Raji (cell line): ENCODE measurements around the gene KIF24.

Source experiments
- POLR2A ChIP-seq: IDR thresholded peaks from 2 replicates; pipeline ENCODE4 v1.6.1; 2011; ENCODE audit warnings: low read depth, low read length, control low read depth; ENCODE audit not compliant: insufficient read depth

The KIF24 gene

GRCh38 chr9:34369636-34370035 is 40.6 kb upstream of the KIF24 start:
- TF ChIP-seq POLR2A = no peak

- TF ChIP-seq POLR2A = no peak
These were observed 37.3 kb upstream of the KIF24 start for GRCh38 chr9:34366365-34366764.

DNA sequence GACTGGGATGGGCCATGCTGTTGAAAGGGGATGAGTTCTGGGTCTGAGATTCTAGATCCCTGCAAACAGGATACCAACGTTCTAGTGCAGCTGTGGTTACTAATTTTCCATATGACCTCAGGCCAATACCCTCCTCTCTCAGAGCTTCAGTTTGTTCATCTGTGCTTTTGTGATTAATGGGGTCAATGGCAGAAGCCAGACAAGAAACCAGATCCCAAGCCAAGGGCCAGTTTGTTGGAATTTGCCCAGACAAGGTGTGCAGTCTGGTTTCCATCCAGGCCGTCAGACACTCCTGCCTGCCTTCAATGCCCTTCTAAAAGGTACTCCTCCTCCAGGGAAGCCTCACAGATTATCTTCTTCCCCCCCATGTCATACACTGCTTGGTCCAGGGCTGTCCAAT is 36.2 kb upstream of the KIF24 start:
- no peak for TF ChIP-seq POLR2A

DNA sequence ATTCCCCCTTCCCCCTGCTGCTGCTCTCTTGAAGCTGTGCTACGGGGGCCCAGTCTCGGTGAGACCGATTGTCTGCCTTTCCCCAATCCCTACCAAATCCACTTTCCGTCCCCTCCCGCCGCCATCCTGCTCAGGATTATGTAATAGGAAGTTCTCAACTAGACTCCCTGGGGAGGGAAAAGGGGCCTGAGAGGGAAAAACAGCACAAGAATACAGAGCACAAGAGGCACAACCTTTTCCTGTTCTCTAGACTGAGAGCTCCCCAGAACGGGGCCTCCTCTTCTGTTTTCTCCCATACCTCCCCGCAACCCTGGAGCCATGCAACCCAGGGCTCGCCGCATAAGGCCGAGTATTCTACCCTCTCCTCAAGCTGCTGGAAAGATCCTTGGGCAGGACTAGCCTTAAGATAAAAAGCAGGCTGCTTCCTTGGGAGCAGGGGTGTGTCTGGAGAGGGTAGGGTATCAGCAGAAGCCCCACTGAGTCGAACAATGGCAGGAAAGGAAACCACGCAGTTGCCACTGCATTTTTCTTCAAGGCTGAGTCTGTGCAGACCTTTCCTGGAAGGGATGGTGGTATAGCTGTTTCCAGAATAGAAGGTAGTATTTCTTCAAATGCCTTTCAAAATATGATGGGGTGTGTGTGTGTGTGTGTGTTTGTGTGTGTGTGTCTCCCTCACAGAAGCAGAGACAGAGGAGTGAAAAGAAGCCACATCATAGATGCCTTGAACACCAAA is 34.7 kb upstream of the KIF24 start:
- TF ChIP-seq POLR2A = no peak

DNA sequence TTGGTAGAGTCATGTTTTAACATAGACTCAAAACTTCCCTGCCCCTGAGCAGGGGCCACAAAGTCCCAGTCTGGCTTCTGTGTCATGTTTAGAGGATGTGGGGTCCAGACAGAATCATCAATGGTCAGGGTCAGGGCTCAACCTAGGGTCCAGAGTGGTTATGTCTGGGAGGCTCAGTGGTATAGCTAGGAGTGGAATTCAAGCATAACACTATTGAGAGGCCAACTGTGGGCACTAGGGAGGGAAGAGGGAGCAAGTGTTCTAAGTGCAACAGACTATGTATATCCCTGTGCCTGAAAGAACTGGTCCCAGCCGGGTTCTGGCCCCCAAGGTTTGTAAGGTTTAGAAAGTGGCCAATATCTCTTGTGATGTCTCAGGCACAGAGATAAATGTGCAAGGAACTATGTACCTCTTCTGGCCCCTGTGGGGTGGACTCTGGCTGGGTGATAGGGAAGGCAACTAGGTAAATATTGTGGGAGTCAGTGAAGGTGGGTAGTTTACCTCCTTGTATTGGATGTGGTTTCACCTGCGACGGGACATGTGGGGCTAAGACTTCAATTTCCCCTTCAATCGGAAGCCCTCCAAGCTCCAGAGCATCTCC is 33.6 kb upstream of the KIF24 start:
- TF ChIP-seq POLR2A = no peak

- TF ChIP-seq POLR2A = no peak
These were observed 20.3 kb upstream of the KIF24 start for GRCh38 chr9:34349324-34349723.

- no peak for TF ChIP-seq POLR2A
These were observed 18.7 kb upstream of the KIF24 start for GRCh38 chr9:34347800-34348158.

DNA sequence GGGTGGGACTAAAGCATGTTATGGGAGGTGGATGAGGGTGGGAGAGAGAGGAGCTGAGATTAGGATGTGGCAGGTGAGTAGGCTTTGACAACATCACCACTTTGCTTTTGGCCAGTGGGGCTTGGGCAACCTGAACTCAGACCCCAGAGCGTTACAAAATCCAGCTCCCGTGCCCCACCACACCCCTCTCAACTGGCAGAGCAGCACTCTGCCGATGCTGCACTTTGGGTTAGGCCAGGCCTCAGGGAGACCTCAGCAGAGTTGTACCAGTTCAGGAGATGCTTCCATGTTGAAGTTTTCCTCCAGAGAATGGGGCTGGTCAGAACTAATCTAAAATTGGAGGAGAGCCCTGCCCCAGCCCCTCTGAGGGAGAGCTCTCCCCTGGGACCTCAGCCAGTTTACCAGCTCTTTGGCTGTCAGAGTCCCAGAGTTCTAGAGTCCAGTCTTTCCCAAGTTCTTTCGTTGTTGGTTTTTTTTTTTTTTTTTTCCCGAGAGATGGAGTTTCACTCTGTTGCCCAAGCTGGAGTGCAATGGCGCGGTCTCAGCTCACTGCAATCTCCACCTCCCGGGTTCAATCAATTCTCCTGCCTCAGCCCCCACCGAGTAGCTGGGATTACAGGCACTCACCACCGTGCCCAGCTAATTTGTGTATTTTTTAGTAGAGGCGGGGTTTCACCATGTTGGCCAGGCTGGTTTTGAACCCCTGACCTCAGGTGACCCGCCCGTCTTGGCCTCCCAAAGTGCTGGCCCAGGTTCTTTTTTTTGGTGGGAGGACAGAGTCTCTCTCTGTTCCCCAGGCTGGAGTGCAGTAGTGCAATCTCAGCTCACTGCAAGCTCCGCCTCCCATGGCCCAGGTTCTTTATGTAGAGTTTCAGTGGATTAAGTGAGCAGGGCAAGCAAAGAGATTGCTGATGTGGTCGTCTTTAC is 18.1 kb upstream of the KIF24 start:
- no peak for TF ChIP-seq POLR2A

DNA sequence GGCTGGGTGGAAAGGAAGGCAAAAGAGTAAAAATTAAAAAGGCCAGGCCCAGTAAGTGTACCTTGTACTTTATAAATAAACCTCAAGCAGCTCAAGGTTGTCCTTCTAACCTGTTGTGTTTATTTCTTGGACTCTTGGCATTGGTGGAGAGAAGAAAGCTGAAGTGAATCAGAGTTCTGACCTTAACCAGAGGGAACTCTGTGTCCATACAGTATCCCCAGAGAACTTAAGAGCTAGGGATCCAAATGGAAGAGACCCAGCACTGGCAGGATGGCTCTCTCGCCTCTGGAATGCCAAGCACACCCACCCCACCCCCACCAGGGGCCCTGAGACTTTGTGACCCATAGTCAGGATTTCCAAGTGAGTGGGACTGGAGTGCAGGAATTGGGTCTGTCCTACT is 14.5 kb upstream of the KIF24 start:
- TF ChIP-seq POLR2A = no peak

DNA sequence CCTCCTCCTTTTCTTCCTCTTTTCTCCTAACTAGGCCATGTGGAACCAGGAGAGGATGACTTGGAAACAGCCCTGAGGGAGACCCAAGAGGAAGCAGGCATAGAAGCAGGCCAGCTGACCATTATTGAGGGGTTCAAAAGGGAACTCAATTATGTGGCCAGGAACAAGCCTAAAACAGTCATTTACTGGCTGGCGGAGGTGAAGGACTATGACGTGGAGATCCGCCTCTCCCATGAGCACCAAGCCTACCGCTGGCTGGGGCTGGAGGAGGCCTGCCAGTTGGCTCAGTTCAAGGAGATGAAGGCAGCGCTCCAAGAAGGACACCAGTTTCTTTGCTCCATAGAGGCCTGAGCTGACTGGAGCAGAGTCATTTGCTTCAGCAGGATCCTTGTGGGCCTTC is 14.0 kb upstream of the KIF24 start:
- TF ChIP-seq POLR2A = no peak

- TF ChIP-seq POLR2A = no peak
These were observed 12.7 kb upstream of the KIF24 start for GRCh38 chr9:34341659-34342295.

- no peak for TF ChIP-seq POLR2A
These were observed 9.8 kb upstream of the KIF24 start for GRCh38 chr9:34338665-34339385.

- TF ChIP-seq POLR2A = no peak
These were observed 8.3 kb upstream of the KIF24 start for GRCh38 chr9:34337403-34337802.

DNA sequence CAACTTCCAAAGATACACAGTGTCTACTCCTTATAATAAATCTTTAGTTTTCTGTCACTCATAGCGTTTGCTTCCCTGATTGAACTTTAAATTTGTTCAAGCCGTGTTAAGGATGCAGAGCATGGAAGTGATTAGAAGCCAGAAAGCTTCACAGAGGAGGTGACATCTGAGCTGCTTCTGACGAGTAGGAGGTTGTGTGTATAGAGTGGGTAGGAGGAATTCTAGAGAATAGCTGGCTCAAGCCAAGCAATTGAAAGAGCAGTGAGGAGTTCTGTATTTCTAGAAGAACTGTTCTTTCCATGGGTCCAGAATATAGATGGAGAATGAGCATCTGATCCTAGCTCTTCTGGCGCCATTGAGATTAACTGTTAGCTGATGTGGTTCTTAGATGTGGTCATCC is 6.3 kb upstream of the KIF24 start:
- TF ChIP-seq POLR2A = no peak

GRCh38 chr9:34334916-34335315 is 5.8 kb upstream of the KIF24 start:
- TF ChIP-seq POLR2A = no peak
